GM19240 (cell line): ENCODE data around the gene FGF5.
"Not testable (repeated sequence)": the region's sequence is repeated elsewhere in the genome, so short reads cannot be mapped to it uniquely, and the experiment has no call there.

ENCODE experiments used
- DNase-seq: peaks from one replicate; pipeline ENCODE4 v3.0.0; 2011; ENCODE audit warnings: low spot score; ENCODE audit not compliant: insufficient read length

The FGF5 gene, protein sequence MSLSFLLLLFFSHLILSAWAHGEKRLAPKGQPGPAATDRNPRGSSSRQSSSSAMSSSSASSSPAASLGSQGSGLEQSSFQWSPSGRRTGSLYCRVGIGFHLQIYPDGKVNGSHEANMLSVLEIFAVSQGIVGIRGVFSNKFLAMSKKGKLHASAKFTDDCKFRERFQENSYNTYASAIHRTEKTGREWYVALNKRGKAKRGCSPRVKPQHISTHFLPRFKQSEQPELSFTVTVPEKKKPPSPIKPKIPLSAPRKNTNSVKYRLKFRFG

DNA sequence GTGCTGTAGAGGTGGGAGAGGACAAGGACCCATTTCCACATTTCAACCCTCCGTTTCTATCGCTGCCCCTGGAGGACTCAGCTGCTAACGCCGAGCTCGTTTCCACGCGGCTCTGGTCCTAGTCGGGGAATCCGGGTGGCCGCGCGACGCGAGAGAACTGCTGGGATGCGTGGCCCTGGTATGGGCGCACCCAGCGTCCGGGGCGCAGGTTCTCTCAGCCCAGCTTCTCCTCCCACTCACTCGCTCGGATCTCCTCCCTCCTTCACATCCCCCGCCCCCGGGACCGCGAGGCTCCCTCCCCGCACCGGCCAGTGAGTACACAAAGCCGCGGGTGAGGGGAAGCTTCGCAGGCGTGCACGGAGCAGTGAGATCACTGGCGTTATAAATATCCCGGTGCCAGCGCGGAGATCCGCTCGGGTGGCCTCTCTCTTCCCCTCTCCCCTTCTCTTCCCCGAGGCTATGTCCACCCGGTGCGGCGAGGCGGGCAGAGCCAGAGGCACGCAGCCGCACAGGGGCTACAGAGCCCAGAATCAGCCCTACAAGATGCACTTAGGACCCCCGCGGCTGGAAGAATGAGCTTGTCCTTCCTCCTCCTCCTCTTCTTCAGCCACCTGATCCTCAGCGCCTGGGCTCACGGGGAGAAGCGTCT, at the start of gene FGF5:
FGF5 (plus strand) TSS at position 412 of the 649 bp plus-strand sequence; CDS start at position 573, 161 bp downstream.
- no peak for DNase-seq

DNA sequence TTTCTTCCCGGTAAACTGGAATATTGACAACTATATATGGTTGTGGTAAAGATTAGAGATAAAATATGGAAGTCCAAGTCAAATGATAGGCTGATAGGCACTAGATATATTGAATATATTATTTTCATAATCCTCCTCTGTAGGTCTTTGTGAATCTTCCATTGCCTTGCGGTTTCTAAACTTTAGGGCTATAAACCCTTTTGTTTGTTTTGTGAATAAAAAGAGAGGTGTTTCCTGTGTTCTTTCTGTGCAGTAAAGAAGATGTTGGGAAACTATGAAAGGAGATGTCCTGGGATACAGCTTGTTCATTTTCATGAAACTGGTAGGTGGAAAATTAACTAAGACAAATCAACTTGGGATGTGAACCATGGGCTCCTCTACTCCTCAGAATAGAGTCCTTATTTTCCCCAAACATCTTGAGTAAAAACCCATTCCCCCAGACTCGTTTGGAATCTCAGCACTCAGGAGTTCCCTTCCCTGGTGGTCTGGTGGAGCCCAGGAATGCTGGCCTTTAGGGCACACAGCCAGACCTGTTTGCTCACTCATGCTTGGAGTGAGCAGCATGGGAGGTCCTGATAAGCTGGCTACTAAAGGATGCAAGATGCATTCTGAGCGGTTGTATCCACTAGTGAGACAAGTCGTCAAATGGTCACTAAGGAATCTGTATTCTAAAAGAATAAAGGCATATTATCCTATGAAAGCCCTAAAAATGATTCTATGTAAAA, 47.0 kb upstream of the FGF5 start:
- no peak for DNase-seq

DNA sequence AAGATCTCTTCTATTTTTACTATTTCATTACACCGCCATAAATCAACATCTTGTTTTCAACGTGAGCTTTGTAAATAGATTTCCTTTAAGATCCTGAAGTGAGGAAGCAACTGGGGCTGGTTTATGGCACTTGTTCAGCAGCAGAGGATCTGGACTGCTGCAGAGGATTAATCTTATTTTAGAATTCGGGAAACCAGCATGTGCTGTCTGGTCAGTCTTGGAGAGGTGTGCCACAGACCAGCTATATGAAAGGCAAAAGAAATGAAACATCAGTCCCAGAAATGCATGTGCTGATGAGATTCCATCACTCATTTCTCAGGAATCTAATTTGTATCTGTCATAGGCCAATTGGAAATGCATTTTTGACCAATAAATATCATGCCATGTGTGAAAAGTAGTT, 45.8 kb upstream of the FGF5 start:
- DNase-seq, result no peak

DNA sequence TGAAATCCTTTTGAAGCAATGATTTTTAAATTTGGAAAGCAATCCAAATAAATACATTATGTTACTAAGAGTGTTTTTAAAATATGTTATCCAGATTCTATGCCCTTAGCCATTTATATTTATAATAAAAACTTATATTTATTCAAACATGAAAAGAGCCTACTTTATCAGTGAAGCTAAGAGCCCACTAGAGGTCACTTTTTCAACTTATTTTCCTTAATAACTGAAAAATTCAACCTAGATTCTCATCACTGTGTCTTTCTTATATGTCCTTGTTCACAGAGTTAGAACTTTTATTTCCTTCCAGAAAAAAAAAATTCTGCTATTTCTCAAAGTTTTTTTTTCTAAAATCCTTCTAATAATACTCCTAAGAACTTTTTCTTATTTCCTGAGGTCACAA, 45.3 kb upstream of the FGF5 start:
- no peak for DNase-seq

DNA sequence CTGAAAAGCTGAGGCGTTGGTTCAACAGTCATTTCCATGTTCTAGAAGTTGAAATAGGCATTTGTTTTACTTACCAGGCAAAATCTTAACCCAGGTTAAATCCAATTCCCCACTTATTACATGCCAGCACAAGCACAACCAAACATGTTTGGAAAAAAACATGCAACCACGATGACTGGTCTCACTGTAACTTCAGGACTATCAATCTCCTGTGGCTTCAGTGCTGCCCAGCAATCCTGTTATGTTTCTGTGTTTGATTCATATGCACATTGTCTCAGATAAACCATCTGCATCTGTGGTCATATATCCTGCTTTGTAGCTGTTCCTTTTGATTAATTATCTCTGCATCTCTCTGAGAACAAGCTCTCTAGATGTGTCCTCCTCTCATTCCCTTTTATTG, 40.9 kb upstream of the FGF5 start:
- DNase-seq, result no peak

DNA sequence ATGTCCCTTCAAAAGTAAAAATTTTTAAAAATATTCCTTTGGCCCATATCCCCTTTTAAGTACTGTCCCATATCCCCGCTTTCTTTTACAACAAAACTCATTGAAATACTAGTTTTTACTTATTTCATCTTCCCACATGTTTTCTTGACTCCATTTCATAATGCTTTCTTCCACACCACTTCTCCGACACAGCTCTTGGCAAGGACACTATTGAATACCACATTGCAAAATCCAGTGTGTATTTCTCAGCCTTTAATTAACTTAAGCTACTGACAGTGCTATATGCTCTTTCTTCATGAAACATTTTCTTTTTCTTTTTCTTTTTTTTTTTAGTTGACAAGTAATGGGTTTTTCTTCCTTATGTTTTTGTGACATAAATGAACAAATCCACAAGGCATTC, 40.4 kb upstream of the FGF5 start:
- DNase-seq, result no peak

DNA sequence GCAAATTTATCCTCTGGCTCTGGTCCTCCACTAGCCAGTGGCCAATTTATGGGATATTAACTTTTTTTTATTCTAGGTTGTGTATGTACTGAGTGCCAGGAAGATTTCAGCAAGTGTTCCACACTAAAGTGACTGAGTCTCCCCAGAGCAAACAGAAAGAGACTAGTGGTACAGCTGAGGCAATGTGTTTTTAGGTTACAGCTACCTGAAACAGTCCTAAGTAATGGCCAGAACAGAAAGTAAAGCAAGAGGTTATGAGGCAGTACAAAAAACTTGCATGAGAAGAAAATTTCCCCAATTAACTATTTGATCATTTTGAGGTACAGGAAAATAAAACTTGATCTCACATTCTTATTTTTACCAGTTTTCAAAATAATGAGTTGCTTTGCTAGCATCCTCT, 38.0 kb upstream of the FGF5 start:
- DNase-seq, result no peak

DNA sequence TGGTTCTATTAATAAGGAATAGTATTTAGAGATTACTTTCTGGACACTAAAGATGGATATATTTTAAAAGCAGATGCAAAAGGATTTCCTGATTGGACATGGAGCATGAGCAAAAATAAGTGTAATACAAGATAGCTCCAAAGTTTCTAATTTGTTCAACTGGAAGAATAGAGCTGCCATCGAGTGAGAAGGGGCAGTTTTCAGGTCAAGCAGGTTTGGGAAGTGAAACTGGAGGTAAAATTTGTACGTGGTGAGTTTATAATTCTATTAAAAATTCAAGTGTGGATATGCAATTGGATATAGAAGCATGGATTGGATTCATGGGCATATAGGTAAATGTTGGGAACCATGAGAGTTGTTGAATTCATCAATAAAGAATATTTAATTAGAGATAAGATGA, 37.3 kb upstream of the FGF5 start:
- DNase-seq, result no peak

DNA sequence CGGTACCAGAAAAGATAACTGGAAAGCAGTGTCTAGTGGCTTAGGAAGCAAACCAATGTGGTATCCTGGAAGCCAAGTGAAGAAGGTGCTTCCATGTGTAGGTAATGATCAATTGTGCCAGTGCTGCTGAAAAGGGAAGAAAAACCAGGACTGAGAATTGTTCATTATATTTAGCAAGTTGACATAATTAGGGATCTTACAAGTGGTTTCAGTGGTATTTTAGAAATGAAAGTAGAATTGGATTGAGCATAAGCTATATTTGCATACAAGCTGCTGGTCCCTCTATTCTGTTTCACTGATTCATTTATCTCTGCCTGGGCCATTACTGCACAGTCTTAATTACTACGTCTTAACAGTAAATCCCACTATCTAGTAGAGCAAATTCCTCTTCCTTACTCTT, 36.9 kb upstream of the FGF5 start:
- DNase-seq, result no peak

DNA sequence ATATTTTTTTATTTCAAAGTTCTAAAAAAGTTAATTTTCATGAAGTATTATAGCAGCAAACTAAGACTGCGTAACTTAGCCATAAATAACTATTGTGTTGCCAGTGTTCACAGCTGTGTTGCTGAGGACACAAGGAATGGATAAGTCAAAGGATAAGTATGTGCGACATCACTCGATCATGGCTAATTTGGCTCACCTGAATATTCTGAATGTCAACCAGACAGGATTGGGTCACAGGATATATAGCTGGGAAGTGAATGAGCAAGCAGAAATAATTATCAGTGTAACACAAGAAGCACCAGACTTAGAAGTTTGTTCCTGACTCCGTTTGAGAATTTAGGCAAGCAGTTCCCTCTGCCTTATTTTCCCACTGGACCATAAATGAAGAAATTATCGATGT, 35.3 kb upstream of the FGF5 start:
- DNase-seq, result no peak

DNA sequence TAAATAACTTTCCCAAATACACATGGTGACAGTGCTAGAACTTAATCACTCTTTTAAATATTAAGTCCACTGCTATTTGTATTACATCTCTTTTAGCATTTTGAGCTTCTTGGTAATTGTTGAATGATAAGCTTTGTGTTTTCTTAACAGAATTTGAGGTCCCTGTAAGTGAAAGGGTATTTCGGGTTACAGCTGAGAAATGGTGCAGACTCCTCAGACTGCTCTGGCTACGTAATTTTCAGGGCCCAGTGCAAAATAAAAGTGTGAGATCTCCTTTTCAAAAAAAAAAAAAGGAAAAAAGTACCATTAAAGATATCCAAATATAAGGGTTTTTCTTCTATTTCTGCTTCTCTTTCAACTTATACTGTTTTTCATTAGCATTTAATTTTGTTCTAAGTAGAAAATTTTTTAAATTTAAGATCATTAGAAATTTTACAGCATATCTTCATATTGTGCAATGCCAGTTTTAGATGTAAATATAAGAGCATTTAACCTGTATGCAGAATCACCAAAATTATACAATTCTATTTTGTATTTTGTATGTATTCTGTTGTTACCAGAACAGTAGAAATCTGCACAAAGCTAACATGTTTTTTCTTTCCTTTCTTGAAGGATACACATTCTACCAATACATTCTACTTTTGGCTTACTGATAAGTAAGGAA, 33.6 kb upstream of the FGF5 start:
- no peak for DNase-seq

DNA sequence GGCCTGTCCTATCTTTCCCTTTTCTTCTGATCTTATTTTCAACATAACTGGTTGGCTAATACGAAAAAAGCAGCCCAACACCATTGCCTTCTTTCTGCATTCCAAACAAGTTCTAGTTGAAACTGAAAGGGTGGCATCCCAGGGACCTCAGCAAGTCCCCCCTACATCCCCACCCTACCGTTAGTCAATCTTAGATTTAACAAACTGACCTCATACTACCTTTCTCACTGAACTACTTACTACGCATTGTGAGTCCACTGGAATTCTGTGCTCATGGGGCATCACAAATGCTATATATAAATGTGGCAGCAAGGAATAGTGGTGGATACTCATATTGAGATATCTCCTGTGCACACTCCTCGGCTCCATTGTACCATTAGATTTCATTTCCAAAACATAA, 33.1 kb upstream of the FGF5 start:
- DNase-seq, result no peak

DNA sequence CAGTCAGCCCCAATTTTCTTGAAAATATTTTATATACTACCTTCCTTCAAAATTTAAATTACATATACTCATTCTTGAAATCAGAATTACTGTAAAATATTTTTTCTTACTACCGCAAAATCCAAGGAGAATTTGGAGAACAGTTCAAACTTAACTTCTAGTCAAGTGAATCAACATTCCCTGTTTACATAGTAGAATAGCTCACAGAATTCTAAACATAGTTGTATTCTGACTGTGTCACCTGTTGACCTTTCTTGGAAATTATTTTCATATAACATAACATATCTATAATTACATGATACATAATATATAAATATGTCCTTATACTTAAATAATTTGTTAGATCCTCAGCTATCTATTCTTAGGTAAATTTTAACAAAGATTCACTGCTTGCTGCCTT, 31.0 kb upstream of the FGF5 start:
- no peak for DNase-seq

DNA sequence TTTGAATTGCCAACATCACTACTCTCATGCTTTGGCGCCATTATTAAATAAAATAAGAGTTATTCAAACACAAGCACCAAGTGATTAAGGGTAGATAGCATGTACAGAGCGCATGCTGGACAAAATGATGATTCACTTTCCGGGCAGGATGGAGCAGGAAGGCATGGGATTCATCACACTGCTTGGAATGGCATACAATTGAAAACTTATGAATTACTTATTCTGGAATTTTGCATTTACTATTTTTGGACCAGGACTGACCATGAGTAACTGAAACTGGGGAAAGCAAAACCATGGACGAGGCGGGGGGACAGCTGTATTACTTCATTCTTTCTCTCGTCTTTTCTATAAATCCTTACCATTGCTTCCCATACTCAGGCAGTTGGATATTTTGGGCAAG, 28.5 kb upstream of the FGF5 start:
- no peak for DNase-seq

DNA sequence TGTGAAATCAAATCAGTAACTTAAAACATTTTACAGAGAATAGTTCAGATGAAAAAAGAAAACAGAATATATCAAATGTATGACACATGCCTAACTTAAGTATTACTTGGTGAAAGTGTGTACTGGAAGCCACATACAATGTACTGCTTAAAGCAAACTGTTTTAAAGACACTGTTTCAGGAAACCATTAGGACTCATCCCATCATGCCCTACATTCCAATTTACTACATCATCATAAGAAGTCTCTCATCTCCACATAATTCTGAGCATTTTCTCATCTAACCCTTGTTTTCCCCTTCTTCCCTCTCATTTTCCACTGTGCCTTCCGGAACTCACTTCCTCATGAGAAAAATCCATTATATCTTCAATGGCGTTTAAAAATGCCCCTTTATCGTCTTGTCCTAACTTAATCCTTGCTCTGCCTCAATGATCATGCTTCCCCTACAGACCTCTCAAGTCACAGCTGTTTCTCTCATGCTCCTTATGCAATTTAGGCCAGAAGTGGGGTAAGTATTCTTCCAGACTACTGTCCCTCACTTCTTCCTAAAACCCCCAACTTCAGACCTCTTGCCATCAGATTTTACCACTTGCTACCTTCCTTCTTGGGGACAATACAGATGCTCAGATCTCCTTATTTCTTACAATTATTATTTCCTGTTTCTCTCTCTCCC, 26.8 kb upstream of the FGF5 start:
- DNase-seq, result no peak

DNA sequence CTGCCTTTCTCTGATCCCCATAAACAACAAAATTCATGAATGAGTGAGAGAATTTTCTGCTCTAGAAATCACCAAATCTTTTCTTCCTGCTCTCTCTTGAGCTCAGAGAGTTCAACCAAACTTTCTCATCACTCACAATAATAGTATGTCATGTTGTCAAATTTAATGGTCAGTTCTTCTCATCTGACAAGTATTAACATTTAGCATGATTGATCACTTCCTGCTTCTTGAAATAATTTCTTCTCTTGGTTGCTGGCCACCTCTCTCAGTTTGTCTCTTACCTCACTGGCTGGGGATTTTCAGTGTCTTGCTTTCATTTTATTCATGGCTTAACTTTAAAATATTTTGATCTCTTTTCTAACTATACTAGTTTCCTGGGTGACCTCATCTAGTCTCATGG, 25.5 kb upstream of the FGF5 start:
- DNase-seq, result no peak

DNA sequence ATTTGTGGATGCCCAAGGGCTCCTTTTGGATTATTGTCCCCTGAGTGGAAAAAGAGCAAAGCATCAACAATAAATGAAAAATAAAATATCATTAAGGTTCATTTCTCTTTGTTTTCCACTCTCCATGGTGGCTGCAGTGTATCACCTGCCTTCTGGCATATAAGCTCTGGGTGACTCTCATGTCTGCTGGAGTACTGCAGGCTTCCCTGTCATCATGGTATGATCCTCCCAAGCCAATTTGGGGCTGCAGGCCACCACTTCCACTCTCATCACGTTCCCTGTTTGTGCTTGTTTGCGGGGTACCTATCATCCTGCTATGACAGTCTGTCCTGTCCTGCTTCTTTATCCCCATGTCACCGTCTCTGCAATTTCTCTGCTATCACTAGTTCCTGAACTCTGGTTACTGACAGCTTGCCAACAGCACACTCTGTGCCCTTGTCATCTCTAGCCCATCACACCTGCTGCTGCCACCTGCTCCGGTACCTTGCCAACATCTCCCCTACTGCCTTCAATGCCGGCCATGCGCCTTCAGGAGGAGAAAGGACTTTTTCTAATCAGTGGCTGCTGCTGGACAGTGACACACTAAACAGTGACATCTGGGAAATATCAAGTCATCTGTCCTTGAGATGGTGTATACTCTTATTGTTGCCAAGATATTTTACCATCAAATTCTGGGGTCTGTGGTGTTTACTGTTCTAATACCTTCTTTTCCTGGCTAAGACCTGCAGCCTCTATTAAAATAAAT, 23.0 kb upstream of the FGF5 start:
- DNase-seq, result no peak

DNA sequence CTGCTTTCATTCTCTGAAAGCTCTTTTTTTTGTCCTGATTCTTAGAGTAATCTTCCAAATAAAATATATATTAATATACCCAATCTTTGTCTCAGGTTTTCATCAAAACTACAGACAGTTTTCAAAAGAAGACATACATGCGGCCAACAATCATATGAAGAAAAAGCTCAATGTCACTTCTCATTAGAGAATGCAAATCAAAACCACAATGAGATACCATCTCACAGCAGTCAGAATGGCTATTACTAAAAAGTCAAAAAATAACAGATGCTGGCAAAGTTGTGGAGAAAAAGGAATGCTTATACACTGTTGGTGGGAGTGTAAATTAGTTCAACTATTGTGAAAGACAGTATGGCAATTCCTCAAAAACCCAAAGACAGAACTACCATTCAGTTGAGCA, 19.0 kb upstream of the FGF5 start:
- DNase-seq, result not testable (repeated sequence)

DNA sequence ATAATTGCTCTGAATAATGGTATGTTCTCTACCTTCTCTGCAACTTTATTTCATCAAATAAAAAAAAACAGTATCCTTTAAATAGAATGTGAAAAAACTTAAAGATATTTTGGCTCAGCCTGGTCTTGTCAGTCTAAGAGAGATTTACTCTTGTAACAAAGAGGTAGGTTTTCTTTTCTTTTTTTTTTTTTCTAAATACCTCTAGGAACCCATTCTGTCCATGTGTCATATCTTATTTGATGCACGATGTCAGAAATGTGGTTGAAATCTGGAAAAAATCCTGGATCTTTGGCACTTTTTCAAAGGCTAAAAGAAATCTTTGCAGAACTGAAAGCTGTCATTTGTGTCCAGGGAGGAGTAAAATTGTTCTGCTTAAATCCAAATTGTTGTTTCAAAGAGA, 17.3 kb upstream of the FGF5 start:
- no peak for DNase-seq

DNA sequence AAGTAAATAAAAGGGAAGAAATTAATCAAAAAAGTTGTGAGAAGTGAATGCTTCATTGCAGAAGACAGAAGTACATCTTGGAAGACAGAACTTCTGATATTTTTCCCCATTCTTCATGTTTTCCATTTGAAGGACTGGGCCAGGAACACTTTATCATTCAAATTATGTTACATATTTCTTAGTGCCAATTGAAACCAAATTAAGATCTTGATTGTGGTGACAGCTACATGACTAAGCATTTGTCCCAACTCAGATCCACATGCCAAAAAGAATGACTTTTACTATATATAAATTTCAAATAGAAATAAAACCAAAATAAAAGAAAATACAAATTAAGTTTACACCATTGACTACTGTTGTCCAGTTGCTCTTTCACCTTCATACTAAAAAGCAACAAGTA, 14.0 kb upstream of the FGF5 start:
- DNase-seq, result no peak

DNA sequence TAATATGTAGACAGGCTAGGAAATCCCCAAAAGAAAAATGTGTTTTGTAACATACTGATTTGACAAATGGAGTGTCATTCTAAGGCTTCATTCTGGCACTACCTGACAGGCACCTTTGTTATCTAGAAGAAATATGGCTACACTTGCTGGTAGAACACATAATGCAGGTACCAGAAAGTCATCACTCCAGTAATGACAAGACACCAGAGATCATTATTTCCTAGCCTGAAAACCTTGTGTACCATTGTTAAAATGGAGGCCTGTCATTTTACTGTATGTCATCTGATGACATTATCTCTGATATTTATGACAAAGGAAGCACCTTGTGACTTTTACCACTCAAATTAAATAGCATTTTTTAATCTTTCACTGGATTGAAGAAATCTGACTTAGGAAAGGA, 13.5 kb upstream of the FGF5 start:
- DNase-seq, result no peak
